ENCODE data around the gene APEH. TPM values are rescaled to one million over a fixed set of nuclear protein-coding genes. Genes with fewer than 3 reads are reported as not detected.

Gene APEH
- total RNA-seq, 4 donors from 2014 or later, result 92.2 to 219 (median 185) TPM

- no peaks in the 10 kb centered on the region for H3K4me1 ChIP-seq
- 89 to 97% methylated on average over 2 of the region's 2 CpGs for WGBS, 2 donors
- no peak overlapping the region for H3K27ac ChIP-seq
- intact Hi-C loops (cut with DNase I), result no loop called here
- no peaks in the 10 kb centered on the region for H3K36me3 ChIP-seq
- no peak for TF ChIP-seq CTCF (IDR thresholded peaks at IDR 0.05)
- no peak for TF ChIP-seq POLR2A (IDR thresholded peaks at IDR 0.05)
- no peak overlapping the region for H3K4me3 ChIP-seq (replicated peaks in 1 of 3)
- DNase-seq, result no peak
- no peaks in the 10 kb centered on the region for H3K9me3 ChIP-seq
- H3K27me3 ChIP-seq, result no peaks in the 10 kb centered on the region
Measured at GRCh38 chr3:49628249-49628648, 45.9 kb upstream of the APEH start.

- Histone ChIP-seq H3K27ac (no peak overlapping the region), H3K9me3 (no peaks in the 10 kb centered on the region), H3K4me3 (replicated peaks in 1 of 3) (no peak overlapping the region), H3K27me3 (no peaks in the 10 kb centered on the region), H3K36me3 (no peaks in the 10 kb centered on the region), H3K4me1 (no peaks in the 10 kb centered on the region)
- intact Hi-C loops (cut with DNase I), result no loop called here
- no peak for DNase-seq
- TF ChIP-seq POLR2A (IDR thresholded peaks at IDR 0.05), result no peak
- TF ChIP-seq CTCF (IDR thresholded peaks at IDR 0.05), result no peak
- WGBS, 2 donors, result 89 to 100% methylated on average over 2 to 3 of the region's 4 CpGs
Measured at GRCh38 chr3:49629451-49629850, 44.7 kb upstream of the APEH start.

- intact Hi-C loops (cut with DNase I), result no loop called here
- DNase-seq, result no peak
- no peaks in the 10 kb centered on the region for H3K27me3 ChIP-seq
- TF ChIP-seq CTCF (IDR thresholded peaks at IDR 0.05), result no peak
- no peak for TF ChIP-seq POLR2A (IDR thresholded peaks at IDR 0.05)
- no peak overlapping the region for H3K27ac ChIP-seq
- no peaks in the 10 kb centered on the region for H3K9me3 ChIP-seq
- H3K4me3 ChIP-seq (replicated peaks in 1 of 3), result no peak overlapping the region
- 83 to 91% methylated on average over 6 of the region's 6 CpGs for WGBS, 2 donors
- H3K36me3 ChIP-seq, result no peaks in the 10 kb centered on the region
- no peaks in the 10 kb centered on the region for H3K4me1 ChIP-seq
Measured at GRCh38 chr3:49629866-49630265, 44.3 kb upstream of the APEH start.

- DNase-seq, result no peak
- no peaks in the 10 kb centered on the region for H3K9me3 ChIP-seq
- H3K27me3 ChIP-seq, result no peaks in the 10 kb centered on the region
- no peak overlapping the region for H3K4me3 ChIP-seq (replicated peaks in 1 of 3)
- H3K36me3 ChIP-seq, result no peaks in the 10 kb centered on the region
- no peak overlapping the region for H3K27ac ChIP-seq
- H3K4me1 ChIP-seq, result no peaks in the 10 kb centered on the region
- TF ChIP-seq CTCF (IDR thresholded peaks at IDR 0.05), result no peak
- TF ChIP-seq POLR2A (IDR thresholded peaks at IDR 0.05), result no peak
- WGBS, 2 donors, result 92 to 93% methylated on average over 1 of the region's 1 CpG
- intact Hi-C loops (cut with DNase I), result no loop called here
Measured at GRCh38 chr3:49630784-49631183, 43.4 kb upstream of the APEH start.

GRCh38 chr3:49634736-49635135, 39.4 kb upstream of the APEH start:
- DNase-seq, result no peak
- no peak for TF ChIP-seq CTCF (IDR thresholded peaks at IDR 0.05)
- no peak for TF ChIP-seq POLR2A (IDR thresholded peaks at IDR 0.05)
- Histone ChIP-seq H3K27ac (no peak overlapping the region), H3K9me3 (no peaks in the 10 kb centered on the region), H3K27me3 (no peaks in the 10 kb centered on the region), H3K36me3 (no peaks in the 10 kb centered on the region), H3K4me3 (replicated peaks in 1 of 3) (no peak overlapping the region), H3K4me1 (no peaks in the 10 kb centered on the region)
- WGBS, 2 donors, result 79 to 80% methylated on average over 3 of the region's 3 CpGs
- intact Hi-C loops (cut with DNase I), result no loop called here
